Neural crest cell (in vitro differentiated cells): ENCODE results near the gene ZDHHC14. TPM values are rescaled to one million over a fixed set of nuclear protein-coding genes. Genes with fewer than 3 reads are reported as not detected.
"Not testable (repeated sequence)": the region's sequence is repeated elsewhere in the genome, so short reads cannot be mapped to it uniquely, and the experiment has no call there.

Experiments
- DNase-seq: peaks from one replicate; pipeline ENCODE4 v3.0.0; 2021; ENCODE audit warnings: low read depth, mixed read lengths, low spot score
- H3K27ac Mint-ChIP-seq: one replicate; pipeline ENCODE4 v1.8.0; 2021; ENCODE audit warnings: mild to moderate bottlenecking, mixed read lengths; ENCODE audit not compliant: unreplicated experiment
- H3K27me3 Mint-ChIP-seq: 2 replicates; pipeline ENCODE4 v1.8.0; 2021; ENCODE audit warnings: low read depth, mild to moderate bottlenecking, mixed read lengths
- H3K36me3 Mint-ChIP-seq: 2 replicates; pipeline ENCODE4 v1.8.0; 2021; ENCODE audit warnings: low read depth, mild to moderate bottlenecking, mixed read lengths
- H3K4me1 Mint-ChIP-seq: 2 replicates; pipeline ENCODE4 v1.8.0; 2021; ENCODE audit warnings: mixed read lengths
- H3K4me3 Mint-ChIP-seq: one replicate; pipeline ENCODE4 v1.8.0; 2021; ENCODE audit warnings: mild to moderate bottlenecking, mixed read lengths
- H3K9me3 Mint-ChIP-seq: 2 replicates; pipeline ENCODE4 v1.8.0; 2021; ENCODE audit warnings: mixed read lengths
- CTCF ChIP-seq: fragments of 200-600 bp; sonication (generic); conservative IDR thresholded peaks from 2 replicates; pipeline ENCODE4 v1.5.0; 2021; ENCODE audit warnings: antibody characterized with exemption, mild to moderate bottlenecking
- long read RNA-seq: library from polyadenylated mRNA; unstranded; transcript quantifications from one replicate; pipeline ENCODE4 v2.0.0, GENCODE V29; 2020
- total RNA-seq: library from RNA; stranded (reverse); gene quantifications from 2 replicates; pipeline ENCODE4 v1.2.1, GENCODE V29; 2021

ZDHHC14 gene
- total RNA-seq, result 5.0 and 5.3 TPM in 2 replicates
- long read RNA-seq, partial matches to known transcripts, result 1 of 1 reads
- long read RNA-seq, other reads (novel, unspliced or antisense), result 0 of 1 reads

- H3K4me3 Mint-ChIP-seq, result peak within 1 kb of the TSS; percentile 86
- peaks cover 33% of the 10 kb centered on the region for H3K27me3 Mint-ChIP-seq
- no peaks in the 10 kb centered on the region for H3K36me3 Mint-ChIP-seq
- peak; percentile 66 for DNase-seq
- H3K4me1 Mint-ChIP-seq, result peaks cover 20% of the 10 kb centered on the region
- H3K27ac Mint-ChIP-seq, result no peak within 1 kb of the TSS
- TF ChIP-seq CTCF, result no peak
- H3K9me3 Mint-ChIP-seq, result no peaks in the 10 kb centered on the region
Measured at GRCh38 chr6:157380779-157381561, at the start of gene ZDHHC14. TSS of gene ZDHHC14 (plus strand) at chr6:157381190.

GRCh38 chr6:157332813-157333212 is 48.2 kb upstream of the ZDHHC14 start:
- Mint-ChIP-seq H3K27me3 (peaks cover 7% of the 10 kb centered on the region), H3K4me3 (no peak overlapping the region), H3K9me3 (no peaks in the 10 kb centered on the region), H3K4me1 (peaks cover 11% of the 10 kb centered on the region), H3K27ac (no peak overlapping the region), H3K36me3 (no peaks in the 10 kb centered on the region)
- no peak for TF ChIP-seq CTCF
- DNase-seq, result no peak

- H3K4me1 Mint-ChIP-seq, result peaks cover 11% of the 10 kb centered on the region
- TF ChIP-seq CTCF, result no peak
- DNase-seq, result no peak
- no peaks in the 10 kb centered on the region for H3K36me3 Mint-ChIP-seq
- H3K27me3 Mint-ChIP-seq, result peaks cover 3% of the 10 kb centered on the region
- peak overlapping the region; percentile 35 for H3K4me3 Mint-ChIP-seq
- peak overlapping the region; percentile 84 for H3K27ac Mint-ChIP-seq
- no peaks in the 10 kb centered on the region for H3K9me3 Mint-ChIP-seq
Measured at GRCh38 chr6:157333537-157333936, 47.5 kb upstream of the ZDHHC14 start.

GRCh38 chr6:157333956-157334355 is 47.0 kb upstream of the ZDHHC14 start:
- H3K27me3 Mint-ChIP-seq, result no peaks in the 10 kb centered on the region

GRCh38 chr6:157335829-157336228 is 45.2 kb upstream of the ZDHHC14 start:
- Mint-ChIP-seq H3K36me3 (no peaks in the 10 kb centered on the region), H3K27ac (no peak overlapping the region), H3K27me3 (peaks cover 3% of the 10 kb centered on the region), H3K4me3 (no peak overlapping the region), H3K4me1 (peaks cover 11% of the 10 kb centered on the region), H3K9me3 (no peaks in the 10 kb centered on the region)
- no peak for TF ChIP-seq CTCF
- no peak for DNase-seq

More at GRCh38 chr6:157333956-157334355, 47.0 kb upstream of the ZDHHC14 start:
- H3K4me3 Mint-ChIP-seq, result no peak overlapping the region
- H3K9me3 Mint-ChIP-seq, result no peaks in the 10 kb centered on the region
- DNase-seq, result no peak
- TF ChIP-seq CTCF, result no peak
- H3K27ac Mint-ChIP-seq, result no peak overlapping the region
- H3K36me3 Mint-ChIP-seq, result no peaks in the 10 kb centered on the region
- peaks cover 11% of the 10 kb centered on the region for H3K4me1 Mint-ChIP-seq

GRCh38 chr6:157337276-157337675 is 43.7 kb upstream of the ZDHHC14 start:
- peaks cover 11% of the 10 kb centered on the region for H3K4me1 Mint-ChIP-seq

More at GRCh38 chr6:157337276-157337675, 43.7 kb upstream of the ZDHHC14 start:
- H3K27ac Mint-ChIP-seq, DNase-seq, H3K36me3 Mint-ChIP-seq, H3K9me3 Mint-ChIP-seq, H3K4me3 Mint-ChIP-seq: not testable (repeated sequence)
- peaks cover 15% of the 10 kb centered on the region for H3K27me3 Mint-ChIP-seq
